ENCODE measurements around the gene RCBTB1.
"Not testable (repeated sequence)": the region's sequence is repeated elsewhere in the genome, so short reads cannot be mapped to it uniquely, and the experiment has no call there.

Gene RCBTB1

GRCh38 chr13:49602615-49603014 lies 17.3 kb upstream of the RCBTB1 start:
- DNase-seq = not testable (repeated sequence)

GRCh38 chr13:49602005-49602404 lies 16.6 kb upstream of the RCBTB1 start:
- DNase-seq = no peak

GRCh38 chr13:49597043-49597641 lies 11.8 kb upstream of the RCBTB1 start:
- no peak for DNase-seq

- no peak for DNase-seq
These were observed 10.9 kb upstream of the RCBTB1 start for GRCh38 chr13:49596221-49596620.

- DNase-seq = no peak
These were observed 9.2 kb upstream of the RCBTB1 start for GRCh38 chr13:49594576-49594975.

GRCh38 chr13:49593876-49594275 lies 8.5 kb upstream of the RCBTB1 start:
- not testable (repeated sequence) for DNase-seq

- not testable (repeated sequence) for DNase-seq
These were observed 5.4 kb upstream of the RCBTB1 start for GRCh38 chr13:49590714-49591113.

GRCh38 chr13:49587311-49587847 lies 2.0 kb upstream of the RCBTB1 start:
- no peak for DNase-seq

GRCh38 chr13:49586717-49587116 lies 1.4 kb upstream of the RCBTB1 start:
- no peak for DNase-seq

GRCh38 chr13:49584771-49585182 lies 581 bp downstream of the RCBTB1 start:
- peak in 1 of 2 experiments; percentile 15 for DNase-seq

GRCh38 chr13:49580980-49581680 lies 4.2 kb downstream of the RCBTB1 start:
- DNase-seq = no peak

- DNase-seq = no peak
These were observed 5.9 kb downstream of the RCBTB1 start for GRCh38 chr13:49579501-49579900.

GRCh38 chr13:49571299-49572240 lies 13.8 kb downstream of the RCBTB1 start:
- no peak for DNase-seq

GRCh38 chr13:49569993-49570689 lies 15.2 kb downstream of the RCBTB1 start:
- no peak for DNase-seq

- no peak for DNase-seq
These were observed 17.9 kb downstream of the RCBTB1 start for GRCh38 chr13:49567491-49567890.

GRCh38 chr13:49566461-49566860 lies 18.9 kb downstream of the RCBTB1 start:
- DNase-seq = no peak

GRCh38 chr13:49565461-49565860 lies 19.9 kb downstream of the RCBTB1 start:
- DNase-seq = not testable (repeated sequence)

- no peak for DNase-seq
These were observed 21.8 kb downstream of the RCBTB1 start for GRCh38 chr13:49563516-49563915.

GRCh38 chr13:49561062-49561410 lies 24.3 kb downstream of the RCBTB1 start:
- DNase-seq = no peak

- DNase-seq = no peak
These were observed 24.9 kb downstream of the RCBTB1 start for GRCh38 chr13:49560270-49561061.

GRCh38 chr13:49559006-49559405 lies 26.4 kb downstream of the RCBTB1 start:
- no peak for DNase-seq

- DNase-seq = no peak
These were observed 31.0 kb downstream of the RCBTB1 start for GRCh38 chr13:49554387-49554786.
